ENCODE measurements around the gene MFAP3.

Gene MFAP3

GRCh38 chr5:154078272-154078671, 39.5 kb downstream of the MFAP3 start:
- H3K4me1 Mint-ChIP-seq = peaks cover 41% of the 10 kb centered on the region
- H3K36me3 Mint-ChIP-seq (ENCODE audit: low read depth) = no peaks in the 10 kb centered on the region
- TF ChIP-seq CTCF (IDR thresholded peaks at IDR 0.05; ENCODE audit: unreplicated experiment in 3 of 3) = no peak

GRCh38 chr5:154081246-154081645, 42.5 kb downstream of the MFAP3 start:
- Mint-ChIP-seq H3K27me3 (ENCODE audit: low read depth) (peaks cover 22% of the 10 kb centered on the region), H3K9me3 (no peaks in the 10 kb centered on the region), H3K36me3 (ENCODE audit: low read depth) (no peaks in the 10 kb centered on the region), H3K4me3 (no peak overlapping the region), H3K4me1 (peaks cover 66% of the 10 kb centered on the region), H3K27ac (no peak overlapping the region)
- no peak for TF ChIP-seq CTCF (IDR thresholded peaks at IDR 0.05; ENCODE audit: unreplicated experiment in 3 of 3)

More at GRCh38 chr5:154078272-154078671, 39.5 kb downstream of the MFAP3 start:
- H3K4me3 Mint-ChIP-seq = no peak overlapping the region
- H3K27me3 Mint-ChIP-seq (ENCODE audit: low read depth) = peaks cover 15% of the 10 kb centered on the region
- H3K9me3 Mint-ChIP-seq = no peaks in the 10 kb centered on the region
- no peak overlapping the region for H3K27ac Mint-ChIP-seq

- Mint-ChIP-seq H3K36me3 (ENCODE audit: low read depth) (no peaks in the 10 kb centered on the region), H3K9me3 (no peaks in the 10 kb centered on the region), H3K4me3 (no peak overlapping the region), H3K27ac (no peak overlapping the region), H3K27me3 (ENCODE audit: low read depth) (peaks cover 21% of the 10 kb centered on the region), H3K4me1 (peaks cover 69% of the 10 kb centered on the region)
- no peak for TF ChIP-seq CTCF (IDR thresholded peaks at IDR 0.05; ENCODE audit: unreplicated experiment in 3 of 3)
These were observed 45.4 kb downstream of the MFAP3 start for GRCh38 chr5:154084062-154084639.

GRCh38 chr5:154086146-154086545, 47.4 kb downstream of the MFAP3 start:
- Mint-ChIP-seq H3K27ac (peak overlapping the region in 2 of 3 experiments; percentile 26 to 58), H3K4me3 (no peak overlapping the region), H3K9me3 (no peaks in the 10 kb centered on the region), H3K27me3 (ENCODE audit: low read depth) (peaks cover 19% of the 10 kb centered on the region), H3K36me3 (ENCODE audit: low read depth) (no peaks in the 10 kb centered on the region), H3K4me1 (peaks cover 69% of the 10 kb centered on the region)
- no peak for TF ChIP-seq CTCF (IDR thresholded peaks at IDR 0.05; ENCODE audit: unreplicated experiment in 3 of 3)

GRCh38 chr5:154086641-154087040, 47.9 kb downstream of the MFAP3 start:
- TF ChIP-seq CTCF (IDR thresholded peaks at IDR 0.05; ENCODE audit: unreplicated experiment in 3 of 3) = no peak
- no peaks in the 10 kb centered on the region for H3K9me3 Mint-ChIP-seq
- no peak overlapping the region for H3K4me3 Mint-ChIP-seq
- peak overlapping the region in 2 of 3 experiments; percentile 26 to 58 for H3K27ac Mint-ChIP-seq
- peaks cover 19% of the 10 kb centered on the region for H3K27me3 Mint-ChIP-seq (ENCODE audit: low read depth)
- peaks cover 68% of the 10 kb centered on the region for H3K4me1 Mint-ChIP-seq
- no peaks in the 10 kb centered on the region for H3K36me3 Mint-ChIP-seq (ENCODE audit: low read depth)

GRCh38 chr5:154087260-154087659, 48.5 kb downstream of the MFAP3 start:
- no peak for TF ChIP-seq CTCF (IDR thresholded peaks at IDR 0.05; ENCODE audit: unreplicated experiment in 3 of 3)
- Mint-ChIP-seq H3K36me3 (ENCODE audit: low read depth) (no peaks in the 10 kb centered on the region), H3K9me3 (no peaks in the 10 kb centered on the region), H3K4me1 (peaks cover 68% of the 10 kb centered on the region), H3K27ac (no peak overlapping the region), H3K4me3 (no peak overlapping the region), H3K27me3 (ENCODE audit: low read depth) (peaks cover 19% of the 10 kb centered on the region)
